ENCODE data around the gene TRAF5. TPM values are rescaled to one million over a fixed set of nuclear protein-coding genes. Genes with fewer than 3 reads are reported as not detected.

TRAF5 gene
- total and polyA plus RNA-seq, 11 donors = 1.3 to 8.8 (median 2.1) TPM

- ATAC-seq (peak in 2 of 4 donors; percentile 43 to 45), DNase-seq (no peak)
- H3K27me3 ChIP-seq = no peaks in the 10 kb centered on the region
- intact Hi-C loops (cut with DNase I) = no loop called here
- TF ChIP-seq POLR2A (IDR thresholded peaks at IDR 0.05) (no peak), CTCF (IDR thresholded peaks at IDR 0.05) (no peak)
- 94 to 96% (median 95%) methylated on average over 10 of the region's 10 CpGs for WGBS, 4 donors
- H3K27ac ChIP-seq = no peak overlapping the region
- H3K4me3 ChIP-seq = no peak overlapping the region
- no peaks in the 10 kb centered on the region for H3K36me3 ChIP-seq
- H3K9me3 ChIP-seq = no peaks in the 10 kb centered on the region
- H3K4me1 ChIP-seq = peaks cover 0 to 47% (median 0%) of the 10 kb centered on the region in 12 donors
Observed at GRCh38 chr1:211340622-211341507, 14.2 kb downstream of the TRAF5 start.

GRCh38 chr1:211341999-211342398 lies 15.4 kb downstream of the TRAF5 start:
- Histone ChIP-seq H3K36me3 (no peaks in the 10 kb centered on the region), H3K27me3 (no peaks in the 10 kb centered on the region), H3K27ac (no peak overlapping the region), H3K4me1 (peaks cover 0 to 45% (median 0%) of the 10 kb centered on the region in 12 donors), H3K4me3 (no peak overlapping the region), H3K9me3 (no peaks in the 10 kb centered on the region)
- intact Hi-C loops (cut with DNase I) = no loop called here
- TF ChIP-seq POLR2A (IDR thresholded peaks at IDR 0.05) (no peak), CTCF (IDR thresholded peaks at IDR 0.05) (no peak)
- 94 to 100% (median 98%) methylated on average over 1 of the region's 1 CpG for WGBS, 4 donors
- no peak for ATAC-seq
- DNase-seq = no peak

GRCh38 chr1:211343607-211344006 lies 17.0 kb downstream of the TRAF5 start:
- TF ChIP-seq POLR2A (IDR thresholded peaks at IDR 0.05) (no peak), CTCF (IDR thresholded peaks at IDR 0.05) (no peak)
- H3K27ac ChIP-seq = no peak overlapping the region
- ATAC-seq (no peak), DNase-seq (no peak)
- 81 to 94% (median 91%) methylated on average over 4 of the region's 4 CpGs for WGBS, 4 donors
- no peaks in the 10 kb centered on the region for H3K27me3 ChIP-seq
- no peaks in the 10 kb centered on the region for H3K36me3 ChIP-seq
- no peak overlapping the region for H3K4me3 ChIP-seq
- H3K4me1 ChIP-seq = peaks cover 0 to 44% (median 0%) of the 10 kb centered on the region in 12 donors
- H3K9me3 ChIP-seq = no peaks in the 10 kb centered on the region
- intact Hi-C loops (cut with DNase I) = no loop called here

- H3K36me3 ChIP-seq = no peaks in the 10 kb centered on the region
- TF ChIP-seq POLR2A (IDR thresholded peaks at IDR 0.05) = no peak
- no peak for TF ChIP-seq CTCF (IDR thresholded peaks at IDR 0.05)
- ATAC-seq = peak in 1 of 4 donors; percentile 29
- intact Hi-C loops (cut with DNase I) = no loop called here
- 67 to 81% (median 78%) methylated on average over 6 of the region's 6 CpGs for WGBS, 4 donors
- H3K4me3 ChIP-seq = no peak overlapping the region
- no peaks in the 10 kb centered on the region for H3K9me3 ChIP-seq
- no peak overlapping the region for H3K27ac ChIP-seq
- DNase-seq = no peak
- no peaks in the 10 kb centered on the region for H3K27me3 ChIP-seq
- peaks cover 0 to 44% (median 0%) of the 10 kb centered on the region in 12 donors for H3K4me1 ChIP-seq
Observed at GRCh38 chr1:211344152-211344618, 17.6 kb downstream of the TRAF5 start.
